Measurements from ENCODE around the gene ACP7. TPM values are rescaled to one million over a fixed set of nuclear protein-coding genes. Genes with fewer than 3 reads are reported as not detected.

ACP7 gene
- total RNA-seq, 1 donor from 2014 or later, result 0.46 TPM

DNA sequence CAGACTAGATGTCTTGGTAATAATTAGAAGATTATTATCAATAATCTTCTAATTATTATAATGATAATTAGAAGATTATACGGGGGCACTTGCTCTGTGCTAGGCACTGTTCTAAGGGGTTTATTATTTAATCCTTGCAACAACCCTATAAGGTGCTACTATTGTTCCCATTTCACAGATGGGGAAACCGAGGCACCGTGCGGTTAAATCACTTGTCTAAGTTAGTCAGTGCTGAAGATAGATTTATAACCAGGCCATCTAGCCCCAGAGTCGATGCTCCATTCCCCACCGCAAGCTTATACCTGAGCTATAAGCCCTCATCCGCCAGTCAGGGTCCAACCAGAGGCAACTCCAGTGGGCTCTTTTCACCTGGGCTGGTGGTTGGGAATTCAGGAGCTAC lies 2.0 kb upstream of the ACP7 start:
- peaks cover 7% of the 10 kb centered on the region for H3K27me3 Mint-ChIP-seq (ENCODE audit: unreplicated experiment)
- DNase-seq (ENCODE audit: low spot score), result no peak

GRCh38 chr19:39082745-39083598 lies 1.2 kb upstream of the ACP7 start:
- DNase-seq (ENCODE audit: low spot score), result peak; percentile 8
- Mint-ChIP-seq H3K4me1 (ENCODE audit: unreplicated experiment) (peaks cover 17% of the 10 kb centered on the region), H3K36me3 (ENCODE audit: low read depth, unreplicated experiment) (no peaks in the 10 kb centered on the region), H3K27ac (ENCODE audit: unreplicated experiment) (no peak overlapping the region), H3K9me3 (ENCODE audit: unreplicated experiment) (no peaks in the 10 kb centered on the region), H3K4me3 (ENCODE audit: unreplicated experiment) (peak overlapping the region; percentile 32), H3K27me3 (ENCODE audit: unreplicated experiment) (peaks cover 4% of the 10 kb centered on the region)
- TF ChIP-seq CTCF (IDR thresholded peaks at IDR 0.05; ENCODE audit: unreplicated experiment), result no peak

More for the DNA sequence above, 2.0 kb upstream of the ACP7 start:
- Mint-ChIP-seq H3K4me1 (ENCODE audit: unreplicated experiment) (peaks cover 17% of the 10 kb centered on the region), H3K9me3 (ENCODE audit: unreplicated experiment) (no peaks in the 10 kb centered on the region), H3K27ac (ENCODE audit: unreplicated experiment) (no peak overlapping the region), H3K36me3 (ENCODE audit: low read depth, unreplicated experiment) (no peaks in the 10 kb centered on the region), H3K4me3 (ENCODE audit: unreplicated experiment) (no peak overlapping the region)
- no peak for TF ChIP-seq CTCF (IDR thresholded peaks at IDR 0.05; ENCODE audit: unreplicated experiment)

DNA sequence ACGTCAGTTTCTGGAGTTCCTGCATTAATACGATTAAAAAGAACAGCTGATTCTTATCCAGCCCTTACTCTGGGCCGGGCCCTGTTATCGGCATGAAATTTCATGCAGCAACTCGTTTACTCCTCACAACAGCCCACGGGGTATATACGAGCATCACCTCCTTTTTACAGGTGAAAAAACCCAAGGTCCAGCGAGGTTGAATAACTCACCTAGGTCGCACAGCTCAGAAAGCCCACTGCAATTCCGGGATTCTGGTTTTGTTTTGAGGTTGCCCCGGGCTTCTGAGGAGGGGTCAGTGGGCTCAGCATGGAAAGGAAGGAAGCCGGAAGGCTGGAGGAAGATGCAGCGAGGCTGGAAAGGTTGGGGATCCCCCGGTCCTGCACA lies 577 bp upstream of the ACP7 start:
- no peak for TF ChIP-seq CTCF (IDR thresholded peaks at IDR 0.05; ENCODE audit: unreplicated experiment)
- peaks cover 4% of the 10 kb centered on the region for H3K27me3 Mint-ChIP-seq (ENCODE audit: unreplicated experiment)
- no peaks in the 10 kb centered on the region for H3K36me3 Mint-ChIP-seq (ENCODE audit: low read depth, unreplicated experiment)
- no peaks in the 10 kb centered on the region for H3K9me3 Mint-ChIP-seq (ENCODE audit: unreplicated experiment)
- H3K27ac Mint-ChIP-seq (ENCODE audit: unreplicated experiment), result no peak overlapping the region
- H3K4me3 Mint-ChIP-seq (ENCODE audit: unreplicated experiment), result peak overlapping the region; percentile 32
- DNase-seq (ENCODE audit: low spot score), result no peak
- peaks cover 17% of the 10 kb centered on the region for H3K4me1 Mint-ChIP-seq (ENCODE audit: unreplicated experiment)

DNA sequence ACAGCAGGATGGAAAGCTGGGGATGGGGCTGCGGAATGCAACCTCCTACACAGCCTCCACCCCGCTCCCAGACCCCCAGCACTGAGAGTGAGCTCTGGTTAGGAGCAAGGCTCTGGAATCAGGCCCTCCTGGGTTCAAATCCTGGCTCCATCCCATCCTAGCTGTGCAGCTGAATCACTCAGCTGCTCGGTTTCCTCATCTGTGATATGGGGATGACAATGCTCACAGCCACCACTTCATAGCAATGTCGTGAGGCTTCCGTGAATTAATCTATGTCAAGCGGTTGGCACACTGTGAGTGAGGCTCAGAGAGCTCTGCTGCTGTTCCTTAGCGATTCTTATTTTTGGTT lies 538 bp downstream of the ACP7 start:
- peaks cover 17% of the 10 kb centered on the region for H3K4me1 Mint-ChIP-seq (ENCODE audit: unreplicated experiment)
- no peak for DNase-seq (ENCODE audit: low spot score)
- no peak for TF ChIP-seq CTCF (IDR thresholded peaks at IDR 0.05; ENCODE audit: unreplicated experiment)
- peaks cover 4% of the 10 kb centered on the region for H3K27me3 Mint-ChIP-seq (ENCODE audit: unreplicated experiment)
- no peak overlapping the region for H3K27ac Mint-ChIP-seq (ENCODE audit: unreplicated experiment)
- peak overlapping the region; percentile 79 for H3K4me3 Mint-ChIP-seq (ENCODE audit: unreplicated experiment)
- no peaks in the 10 kb centered on the region for H3K36me3 Mint-ChIP-seq (ENCODE audit: low read depth, unreplicated experiment)
- no peaks in the 10 kb centered on the region for H3K9me3 Mint-ChIP-seq (ENCODE audit: unreplicated experiment)

- Mint-ChIP-seq H3K27me3 (ENCODE audit: unreplicated experiment) (peaks cover 4% of the 10 kb centered on the region), H3K36me3 (ENCODE audit: low read depth, unreplicated experiment) (no peaks in the 10 kb centered on the region), H3K4me1 (ENCODE audit: unreplicated experiment) (peaks cover 17% of the 10 kb centered on the region), H3K4me3 (ENCODE audit: unreplicated experiment) (no peak overlapping the region), H3K27ac (ENCODE audit: unreplicated experiment) (no peak overlapping the region), H3K9me3 (ENCODE audit: unreplicated experiment) (no peaks in the 10 kb centered on the region)
- DNase-seq (ENCODE audit: low spot score), result no peak
- no peak for TF ChIP-seq CTCF (IDR thresholded peaks at IDR 0.05; ENCODE audit: unreplicated experiment)
Measured at GRCh38 chr19:39085392-39085791, 1.2 kb downstream of the ACP7 start.
